SHP77 treated with DMSO at 0.1 percent for 48 hours (cell line): Measurements from ENCODE around the gene KIF26B.

Experiments
- DNase-seq: peaks from one replicate; lab custom pipeline; 2025; lab: John Stamatoyannopoulos, UW

The KIF26B gene

GRCh38 chr1:245512181-245512888 is 357.6 kb downstream of the KIF26B start:
- DNase-seq, result no peak

GRCh38 chr1:245512980-245513578 is 358.3 kb downstream of the KIF26B start:
- no peak for DNase-seq

DNA sequence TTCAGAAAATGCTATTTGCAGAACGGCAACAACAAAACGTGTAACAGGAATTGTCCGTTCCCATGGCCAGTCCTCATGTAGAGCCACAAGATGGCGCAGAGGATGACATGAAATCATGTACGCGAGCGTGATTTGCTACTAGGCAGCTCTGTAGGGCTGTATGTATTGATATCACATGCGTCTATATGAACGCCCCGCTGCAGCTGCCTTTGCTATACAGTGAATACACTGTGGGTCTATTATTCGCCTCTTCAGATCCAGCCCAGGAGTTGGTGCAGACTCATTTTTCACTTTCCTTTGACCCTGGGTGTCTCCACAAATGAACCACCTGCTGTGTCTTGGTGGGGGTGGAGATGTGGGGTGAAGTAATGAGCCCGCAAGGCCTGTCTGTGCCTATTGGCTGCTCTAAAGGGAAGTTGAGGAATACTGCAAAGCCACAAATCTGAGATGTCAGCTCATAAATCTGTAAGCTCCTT is 361.5 kb downstream of the KIF26B start:
- DNase-seq, result no peak

- DNase-seq, result no peak
Measured at GRCh38 chr1:245520611-245521010, 365.8 kb downstream of the KIF26B start.

GRCh38 chr1:245526141-245526540 is 371.4 kb downstream of the KIF26B start:
- no peak for DNase-seq

DNA sequence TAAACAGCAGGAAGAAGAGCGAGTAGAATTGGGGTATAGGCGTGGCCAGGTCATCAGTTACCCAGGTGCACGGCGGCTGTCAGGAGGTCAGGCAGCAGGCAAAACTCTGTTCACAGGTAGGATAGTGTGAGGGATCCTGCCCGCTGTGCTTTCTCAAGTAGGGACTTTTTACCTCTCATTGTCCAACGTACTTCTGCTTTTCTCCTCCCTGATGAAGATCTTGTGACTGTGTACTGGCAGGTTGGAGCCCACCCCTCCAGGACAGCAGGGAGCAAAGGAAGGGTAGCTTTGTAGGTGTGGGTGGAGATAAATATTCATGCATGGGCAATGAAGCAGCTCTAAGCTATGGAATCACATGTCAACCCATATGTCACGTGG is 373.5 kb downstream of the KIF26B start:
- DNase-seq, result no peak

DNA sequence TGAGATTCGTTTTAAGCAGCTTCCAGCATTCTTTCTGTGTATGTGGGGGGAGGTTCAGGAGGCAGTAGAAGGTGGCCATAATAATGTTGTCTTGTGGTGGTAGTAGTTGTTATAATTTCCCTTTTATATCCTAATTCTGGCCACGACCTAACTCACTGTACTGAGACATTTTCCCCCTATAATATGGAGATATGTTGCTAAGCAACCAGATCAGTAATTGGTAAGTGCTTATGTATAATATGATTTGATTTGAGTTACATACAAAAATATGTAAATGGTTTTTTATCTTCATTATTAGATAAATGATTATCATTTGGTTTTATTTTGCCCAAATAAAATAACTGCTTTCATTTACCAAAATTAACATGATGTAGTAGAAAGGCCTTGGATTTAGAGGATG is 376.2 kb downstream of the KIF26B start:
- DNase-seq, result no peak

- no peak for DNase-seq
Measured at GRCh38 chr1:245537992-245538391, 383.2 kb downstream of the KIF26B start.

- no peak for DNase-seq
Measured at GRCh38 chr1:245538671-245539070, 383.9 kb downstream of the KIF26B start.

DNA sequence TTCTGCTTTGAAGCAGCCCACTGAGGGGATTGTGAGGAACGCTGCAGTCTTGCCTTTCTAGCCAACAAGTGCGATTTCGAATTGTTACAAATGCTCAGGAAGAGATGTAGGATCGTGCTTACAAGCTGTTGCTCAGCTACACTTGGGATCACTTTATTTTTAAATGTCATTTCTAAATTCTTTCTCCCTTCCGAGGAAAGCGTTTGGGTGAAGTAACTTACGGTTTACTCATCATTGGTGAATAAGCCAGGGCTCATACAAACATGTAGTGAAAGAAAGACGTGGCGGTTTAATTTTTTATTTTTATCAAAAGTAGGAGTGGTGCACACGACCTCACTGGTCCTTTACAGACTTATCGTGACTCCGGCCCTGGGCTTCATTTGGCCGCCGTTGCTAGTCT is 386.6 kb downstream of the KIF26B start:
- no peak for DNase-seq

DNA sequence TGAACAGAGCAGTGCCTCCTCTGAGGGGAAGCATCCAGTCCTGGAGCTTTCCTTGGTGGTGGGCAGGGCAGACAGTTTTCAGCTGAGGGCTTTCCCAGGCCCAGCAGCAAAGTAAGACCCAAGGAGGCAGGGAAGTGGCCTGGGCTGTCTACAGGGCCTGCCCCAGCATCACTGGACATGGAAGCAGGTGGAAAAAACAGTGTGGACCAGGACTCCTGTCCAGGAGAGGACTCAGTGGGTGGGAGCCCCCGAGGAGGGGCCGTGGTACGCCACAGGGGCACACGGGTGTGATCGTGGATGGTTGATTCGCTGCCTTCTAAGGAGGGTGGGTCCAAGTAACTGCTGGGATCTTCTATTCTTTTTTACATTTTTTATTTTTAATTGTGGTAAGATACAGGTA is 387.6 kb downstream of the KIF26B start:
- DNase-seq, result no peak

- DNase-seq, result no peak
Measured at GRCh38 chr1:245544236-245544635, 389.5 kb downstream of the KIF26B start.

- no peak for DNase-seq
Measured at GRCh38 chr1:245546875-245547274, 392.1 kb downstream of the KIF26B start.

DNA sequence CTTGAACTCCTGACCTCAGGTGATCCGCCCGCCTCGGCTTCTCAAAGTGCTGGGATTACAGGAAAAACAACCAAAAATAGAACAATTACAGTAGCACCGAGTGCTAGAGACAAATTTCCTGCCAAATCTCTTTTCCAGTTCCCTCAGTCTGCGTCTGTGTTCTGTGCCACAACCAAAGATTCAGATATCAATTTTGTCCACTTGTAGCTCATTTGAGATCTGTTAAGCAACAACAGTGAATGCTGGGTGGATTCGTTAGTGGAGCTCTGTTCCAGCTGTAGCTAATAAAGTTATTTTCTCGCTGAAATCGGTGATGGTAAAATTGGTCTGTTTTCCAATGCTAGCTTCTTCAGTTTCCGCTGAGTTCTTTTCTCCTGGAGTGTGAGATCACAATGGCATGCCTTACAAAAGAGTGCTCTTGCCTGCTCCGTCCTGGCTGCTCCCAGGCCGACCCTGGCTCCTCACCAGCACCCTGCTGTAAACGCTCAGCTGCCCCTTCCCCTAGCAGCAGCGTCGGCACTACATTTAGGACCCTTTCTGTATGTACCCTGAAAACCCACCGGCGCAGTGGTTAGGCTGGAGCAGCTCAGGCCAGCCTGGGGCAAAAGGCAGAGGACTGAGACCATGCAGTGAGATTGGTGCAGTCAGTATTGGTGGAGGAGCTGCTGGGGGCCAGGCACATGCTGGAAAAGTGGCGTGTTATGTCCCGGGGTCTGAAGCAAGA is 395.4 kb downstream of the KIF26B start:
- DNase-seq, result no peak

DNA sequence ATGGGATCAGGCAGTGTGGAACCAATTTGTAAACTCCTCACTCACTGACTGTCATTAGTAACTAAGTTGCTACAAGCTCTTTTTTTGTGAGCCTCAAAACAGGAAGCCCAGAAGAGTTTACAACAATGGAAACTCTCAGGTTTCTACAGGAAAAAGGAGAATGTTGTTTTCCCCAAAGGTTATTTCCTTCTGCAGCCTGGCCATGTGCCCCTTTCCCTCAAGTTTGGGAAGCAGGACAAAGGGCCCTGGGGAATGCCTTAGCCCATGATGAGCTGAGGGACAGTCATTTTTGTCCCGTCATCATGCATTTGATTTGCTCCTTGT is 395.9 kb downstream of the KIF26B start:
- DNase-seq, result no peak

DNA sequence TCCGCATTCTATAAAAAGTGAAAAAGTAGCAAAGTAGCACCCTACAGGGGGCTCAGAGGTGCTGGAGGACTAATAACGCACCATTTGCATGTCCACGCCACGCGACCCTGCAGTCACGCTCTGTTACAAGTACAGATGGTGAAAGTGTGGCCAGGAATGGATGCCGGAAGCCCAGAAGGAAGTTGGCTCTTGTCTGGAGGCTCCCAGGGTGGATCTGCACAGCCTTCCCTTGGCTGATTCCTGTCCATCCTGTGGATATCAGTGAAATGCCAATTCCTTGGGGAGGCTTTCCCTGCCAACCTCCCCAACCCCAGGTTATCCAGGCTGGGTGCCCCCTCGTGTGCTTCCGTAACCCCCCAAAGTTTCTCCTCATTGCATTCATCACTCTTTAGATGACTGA is 396.8 kb downstream of the KIF26B start:
- DNase-seq, result no peak

DNA sequence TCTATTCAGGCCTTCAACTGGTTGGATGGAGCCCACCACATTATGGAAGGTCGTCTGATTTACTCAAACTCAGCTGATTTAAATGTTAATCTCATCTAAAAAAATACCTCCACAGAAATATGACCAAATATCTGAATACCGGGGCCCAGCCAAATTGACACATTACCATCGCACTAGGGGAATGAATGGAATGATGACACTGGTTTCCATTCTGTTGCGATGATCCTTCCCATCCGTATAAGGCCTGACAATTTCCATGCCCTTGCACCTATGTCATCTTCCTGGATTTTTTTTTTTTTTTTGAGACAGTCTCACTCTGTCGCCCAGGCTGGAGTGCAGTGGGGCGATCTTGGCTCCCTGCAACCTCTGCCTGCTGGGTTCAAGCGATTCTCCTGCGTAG is 397.5 kb downstream of the KIF26B start:
- no peak for DNase-seq

DNA sequence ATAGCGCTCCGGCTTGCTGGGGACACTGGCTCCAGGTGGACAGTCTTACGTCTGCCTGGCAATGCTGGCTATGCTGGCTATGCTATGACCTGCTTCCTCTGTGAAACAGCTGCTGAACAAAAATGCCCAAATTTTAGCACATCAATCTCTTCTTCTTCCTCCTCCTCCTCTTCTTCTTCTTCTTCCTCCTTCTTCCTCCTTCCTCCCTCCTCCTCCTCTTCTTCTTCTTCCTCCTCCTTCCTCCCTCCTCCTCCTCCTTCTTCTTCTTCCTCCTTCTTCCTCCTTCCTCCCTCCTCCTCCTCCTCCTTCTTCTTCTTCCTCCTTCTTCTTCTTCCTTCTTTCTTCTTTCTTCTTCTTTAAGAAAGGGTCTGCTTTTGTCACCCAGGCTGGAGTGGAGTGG is 401.3 kb downstream of the KIF26B start:
- no peak for DNase-seq

- no peak for DNase-seq
Measured at GRCh38 chr1:245558069-245558468, 403.3 kb downstream of the KIF26B start.

DNA sequence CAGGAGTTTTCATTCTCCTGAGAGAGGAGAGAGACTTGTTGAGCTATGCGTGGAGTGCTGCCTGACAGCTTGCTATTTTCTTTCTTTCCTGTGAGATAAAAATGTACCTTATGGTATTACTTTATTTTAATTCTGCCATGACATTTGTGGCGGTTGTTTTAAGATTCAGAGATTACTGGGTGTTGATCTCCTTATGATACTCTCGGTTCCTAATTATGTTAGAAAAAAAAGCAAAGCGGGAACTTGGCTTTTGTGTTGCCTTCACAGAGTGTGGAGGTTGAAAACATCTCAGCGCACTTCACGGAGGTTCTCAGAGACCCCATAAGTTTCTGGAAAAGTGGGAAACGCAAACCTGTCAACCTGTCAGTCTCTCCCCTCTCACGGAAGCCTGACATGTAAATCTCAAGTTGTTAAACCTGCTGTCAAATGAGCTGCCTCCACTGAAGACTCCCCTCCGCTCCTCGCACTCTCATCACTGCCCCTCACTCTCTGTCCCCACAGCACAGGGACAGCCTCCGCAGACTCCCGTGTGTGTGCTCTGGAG is 405.6 kb downstream of the KIF26B start:
- no peak for DNase-seq

GRCh38 chr1:245561665-245562234 is 407.0 kb downstream of the KIF26B start:
- no peak for DNase-seq

DNA sequence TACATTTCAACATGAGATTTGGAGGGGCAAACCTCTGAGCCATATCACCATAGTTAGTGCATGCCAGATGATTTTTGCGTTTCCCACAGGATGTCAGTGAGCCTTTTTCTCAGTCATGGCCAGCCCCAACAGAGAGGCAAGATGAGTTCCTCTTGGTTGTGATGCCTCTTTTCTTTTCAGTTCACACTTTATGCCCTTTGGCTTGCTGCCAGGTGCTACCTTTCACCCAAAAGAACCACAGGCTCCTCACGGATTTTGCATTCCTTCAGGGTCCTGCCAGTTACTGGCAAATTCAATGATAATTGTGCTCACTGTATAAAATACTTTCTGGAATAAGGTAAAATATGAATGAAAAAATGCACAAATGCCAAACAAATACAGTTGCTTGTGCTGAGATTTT is 411.3 kb downstream of the KIF26B start:
- no peak for DNase-seq

DNA sequence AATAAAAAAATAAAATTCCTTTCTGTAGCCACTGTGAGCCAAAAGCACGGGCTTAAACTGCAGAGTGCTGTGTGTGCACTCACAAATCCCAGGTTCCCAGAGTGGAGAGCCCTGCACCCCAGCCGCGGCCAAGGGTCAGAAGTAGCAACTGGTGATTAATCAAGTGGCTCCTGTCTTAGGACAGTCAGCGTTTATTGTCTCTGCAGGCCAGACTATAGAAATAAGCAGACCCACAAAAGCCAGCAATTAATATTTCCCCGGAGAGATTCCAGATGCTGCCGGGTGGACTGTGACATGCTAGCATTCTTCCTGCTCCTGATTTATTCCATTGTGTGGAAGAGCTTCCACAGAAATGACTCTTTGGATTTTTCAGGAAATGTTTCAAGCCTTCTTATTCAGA is 412.2 kb downstream of the KIF26B start:
- DNase-seq, result no peak
